H9 (cell line): ENCODE measurements around the gene UBAC2. TPM values are rescaled to one million over a fixed set of nuclear protein-coding genes. Genes with fewer than 3 reads are reported as not detected.

Experiments used
- DNase-seq: peaks from one replicate; pipeline ENCODE4 v3.0.0-alpha.2; 2017
- H2AFZ ChIP-seq: one replicate; pipeline ENCODE4 v1.6.1; 2013; ENCODE audit warnings: mild to moderate bottlenecking, low read length, control low read depth, moderate library complexity
- H2AK5ac ChIP-seq: 2 replicates; pipeline ENCODE4 v1.6.1; 2013; ENCODE audit warnings: low read length, control low read depth, mixed read lengths; ENCODE audit not compliant: insufficient read length
- H2BK120ac ChIP-seq: one replicate; pipeline ENCODE4 v1.6.1; 2013; ENCODE audit warnings: low read depth, mild to moderate bottlenecking, low read length, control low read depth, inconsistent platforms; ENCODE audit not compliant: poor library complexity, severe bottlenecking
- H2BK12ac ChIP-seq: 2 replicates; pipeline ENCODE4 v1.6.1; 2013; ENCODE audit warnings: low read length, control low read depth, mixed read lengths, low read depth; ENCODE audit not compliant: insufficient read length
- H2BK15ac ChIP-seq: 2 replicates; pipeline ENCODE4 v1.6.1; 2013; ENCODE audit warnings: low read depth, low read length, control low read depth
- H2BK20ac ChIP-seq: one replicate; pipeline ENCODE4 v1.6.1; 2013; ENCODE audit warnings: low read depth, mild to moderate bottlenecking, low read length, control low read depth, inconsistent platforms; ENCODE audit not compliant: poor library complexity, severe bottlenecking
- H2BK5ac ChIP-seq: 2 replicates; pipeline ENCODE4 v1.6.1; 2013; ENCODE audit warnings: low read length, control low read depth, mixed read lengths; ENCODE audit not compliant: insufficient read length
- H3K14ac ChIP-seq: 2 replicates; pipeline ENCODE4 v1.6.1; 2013; ENCODE audit warnings: low read length, control low read depth; ENCODE audit not compliant: insufficient read depth
- H3K18ac ChIP-seq: 2 replicates; pipeline ENCODE4 v1.6.1; 2013; ENCODE audit warnings: low read depth, mild to moderate bottlenecking, mixed read lengths, low read length, control low read depth; ENCODE audit not compliant: insufficient read length
- H3K23ac ChIP-seq: 2 replicates; pipeline ENCODE4 v1.6.1; 2013; ENCODE audit warnings: low read length, control low read depth, mixed read lengths, low read depth; ENCODE audit not compliant: insufficient read length
- H3K23me2 ChIP-seq: 2 replicates; pipeline ENCODE4 v1.6.1; 2013; ENCODE audit warnings: low read depth, mild to moderate bottlenecking, mixed read lengths, low read length, control low read depth; ENCODE audit not compliant: insufficient read length, poor library complexity, severe bottlenecking
- H3K27ac ChIP-seq: 2 replicates; pipeline ENCODE4 v1.5.1; 2013; ENCODE audit warnings: low read length, control low read depth, mixed read lengths, low read depth; ENCODE audit not compliant: insufficient read length
- H3K27me3 ChIP-seq: 2 replicates; pipeline ENCODE4 v1.6.1; 2013; ENCODE audit warnings: low read length, control low read depth, inconsistent platforms; ENCODE audit not compliant: insufficient read depth
- H3K4ac ChIP-seq: 2 replicates; pipeline ENCODE4 v1.6.1; 2013; ENCODE audit warnings: low read depth, mild to moderate bottlenecking, control low read depth, inconsistent platforms, low read length, moderate library complexity
- H3K4me1 ChIP-seq: 2 replicates; pipeline ENCODE4 v1.6.1; 2013; ENCODE audit warnings: low read length, control low read depth, inconsistent platforms; ENCODE audit not compliant: insufficient read depth
- H3K4me2 ChIP-seq: 2 replicates; pipeline ENCODE4 v1.6.1; 2013; ENCODE audit warnings: low read length, control low read depth, mixed read lengths; ENCODE audit not compliant: insufficient read length, insufficient read depth
- H3K56ac ChIP-seq: 2 replicates; pipeline ENCODE4 v1.6.1; 2013; ENCODE audit warnings: low read depth, mild to moderate bottlenecking, mixed read lengths, low read length, control low read depth; ENCODE audit not compliant: insufficient read length
- H3K79me1 ChIP-seq: 2 replicates; pipeline ENCODE4 v1.6.1; 2013; ENCODE audit warnings: low read depth, mild to moderate bottlenecking, moderate library complexity, low read length, control low read depth, inconsistent platforms; ENCODE audit not compliant: insufficient read depth, poor library complexity, severe bottlenecking
- H3K79me2 ChIP-seq: 2 replicates; pipeline ENCODE4 v1.6.1; 2013; ENCODE audit warnings: low read length, control low read depth, inconsistent platforms; ENCODE audit not compliant: insufficient read depth
- H3K9ac ChIP-seq: 2 replicates; pipeline ENCODE4 v1.6.1; 2013; ENCODE audit warnings: low read length, control low read depth, mixed read lengths; ENCODE audit not compliant: insufficient read length; ENCODE audit errors: extremely low read depth
- H3K9me3 ChIP-seq: one replicate; pipeline ENCODE4 v1.6.1; 2013; ENCODE audit warnings: low read depth, low read length, inconsistent platforms; ENCODE audit not compliant: control insufficient read depth
- H3T11ph ChIP-seq: one replicate; pipeline ENCODE4 v1.6.1; 2013; ENCODE audit warnings: mild to moderate bottlenecking, low read length, control low read depth, inconsistent platforms
- H4K20me1 ChIP-seq: one replicate; pipeline ENCODE4 v1.6.1; 2013; ENCODE audit not compliant: control insufficient read depth, insufficient read length, insufficient read depth
- H4K5ac ChIP-seq: 2 replicates; pipeline ENCODE4 v1.6.1; 2013; ENCODE audit warnings: low read depth, mild to moderate bottlenecking, mixed read lengths, low read length, control low read depth; ENCODE audit not compliant: insufficient read length
- H4K8ac ChIP-seq: replicated peaks from 2 replicates; pipeline ENCODE4 v1.6.1; 2013; ENCODE audit warnings: low read length, control low read depth, mixed read lengths, low read depth; ENCODE audit not compliant: insufficient read length
- H4K91ac ChIP-seq: 2 replicates; pipeline ENCODE4 v1.6.1; 2013; ENCODE audit warnings: low read depth, mild to moderate bottlenecking, moderate library complexity, mixed read lengths, low read length, control low read depth; ENCODE audit not compliant: insufficient read length
- H3K27ac Mint-ChIP-seq, 3 experiments: 2 replicates in 2 of 3; 3 replicates in 1 of 3; pipeline ENCODE4 v1.8.0; 2020 to 2021; ENCODE audit warnings: mixed read lengths in 3 of 3, mild to moderate bottlenecking in 1 of 3, moderate library complexity in 1 of 3
- H3K27me3 Mint-ChIP-seq: 2 replicates; pipeline ENCODE4 v1.8.0; 2021; ENCODE audit warnings: low read depth, mild to moderate bottlenecking, moderate library complexity, mixed read lengths
- H3K36me3 Mint-ChIP-seq, 3 experiments: 2 replicates in 2 of 3; 3 replicates in 1 of 3; pipeline ENCODE4 v1.8.0; 2020 to 2021; ENCODE audit warnings: low read depth in 3 of 3, mixed read lengths in 3 of 3; ENCODE audit not compliant: insufficient read depth in 1 of 3
- H3K4me1 Mint-ChIP-seq, 2 experiments: 2 replicates each; pipeline ENCODE4 v1.8.0; 2020; ENCODE audit warnings: mixed read lengths in 2 of 2
- H3K4me3 Mint-ChIP-seq, 2 experiments: 2 replicates in 1 of 2; 3 replicates in 1 of 2; pipeline ENCODE4 v1.8.0; 2020 to 2021; ENCODE audit warnings: mild to moderate bottlenecking in 2 of 2, mixed read lengths in 2 of 2, moderate library complexity in 1 of 2
- H3K9me3 Mint-ChIP-seq, 2 experiments: 2 replicates in 1 of 2; 3 replicates in 1 of 2; pipeline ENCODE4 v1.8.0; 2020; ENCODE audit warnings: mild to moderate bottlenecking in 2 of 2, mixed read lengths in 2 of 2, moderate library complexity in 1 of 2
- WGBS: extraction: QIAGEN DNeasy Blood & Tissue Kit; methylation state at CpG from one replicate; pipeline ENCODE4 v1.1.7; 2013; ENCODE audit warnings: missing lambda C conversion rate, low lambda C conversion rate, mixed read lengths; ENCODE audit not compliant: insufficient read length; ENCODE audit errors: extremely low coverage; 5-methylcytosine and 5-hydroxymethylcytosine counted together
- long read RNA-seq: library from polyadenylated mRNA; unstranded; transcript quantifications from one replicate; pipeline ENCODE4 v2.0.0, GENCODE V29; 2020
- total RNA-seq: library from RNA; stranded (reverse); gene quantifications from 2 replicates; pipeline ENCODE4 v1.2.1, GENCODE V29; 2021
- TF ChIP-seq, protein P1 (sequence below): fragments of 200-600 bp; sonication (generic); conservative IDR thresholded peaks from 3 replicates; pipeline ENCODE4 v1.8.0; 2021; ENCODE audit warnings: antibody characterized with exemption, mild to moderate bottlenecking

The UBAC2 gene, protein sequence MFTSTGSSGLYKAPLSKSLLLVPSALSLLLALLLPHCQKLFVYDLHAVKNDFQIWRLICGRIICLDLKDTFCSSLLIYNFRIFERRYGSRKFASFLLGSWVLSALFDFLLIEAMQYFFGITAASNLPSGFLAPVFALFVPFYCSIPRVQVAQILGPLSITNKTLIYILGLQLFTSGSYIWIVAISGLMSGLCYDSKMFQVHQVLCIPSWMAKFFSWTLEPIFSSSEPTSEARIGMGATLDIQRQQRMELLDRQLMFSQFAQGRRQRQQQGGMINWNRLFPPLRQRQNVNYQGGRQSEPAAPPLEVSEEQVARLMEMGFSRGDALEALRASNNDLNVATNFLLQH
- total RNA-seq: 51.7 and 52.3 TPM in 2 replicates
- long read RNA-seq, transcript UBAC2-203 (9 exons, 1,375 nt): major isoform, 618 of 766 reads
- long read RNA-seq, partial matches to known transcripts: 30 of 766 reads
- long read RNA-seq, other reads (novel, unspliced or antisense): 117 of 766 reads

DNA sequence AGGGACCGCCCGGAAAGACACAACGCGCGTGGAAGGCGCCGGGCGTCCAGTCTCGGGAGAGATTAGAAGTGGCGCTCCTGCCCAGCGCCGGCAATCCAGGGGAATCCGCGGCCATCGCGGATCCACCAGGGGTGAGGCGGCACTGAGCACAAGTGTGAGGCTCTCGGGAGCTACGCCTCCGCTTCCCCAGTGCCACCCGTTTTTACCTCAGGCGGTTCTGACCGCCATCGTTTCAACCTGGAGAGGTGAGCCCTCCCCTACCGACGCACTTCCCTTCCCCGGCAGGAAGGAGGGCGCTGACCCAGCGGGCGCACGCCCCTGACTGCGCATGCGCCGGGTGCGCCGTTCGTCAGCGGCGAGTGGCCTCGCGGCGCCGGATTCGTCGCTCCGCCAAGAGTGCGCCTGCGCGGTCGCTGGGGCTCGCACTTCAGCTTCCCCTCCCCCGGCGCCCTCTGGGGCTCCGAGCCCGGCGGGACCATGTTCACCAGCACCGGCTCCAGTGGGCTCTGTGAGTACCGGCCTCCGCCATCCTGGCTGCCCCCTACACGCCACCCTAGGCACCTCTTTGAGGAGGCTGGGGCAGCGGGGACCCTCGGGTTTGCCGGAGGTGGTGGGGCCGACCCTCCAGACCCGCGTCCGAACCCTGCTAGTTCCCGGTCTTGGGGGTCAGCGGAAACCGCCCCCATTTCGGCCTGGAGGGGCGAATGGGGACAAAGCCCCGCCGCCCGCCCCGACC lies at the start of gene UBAC2:
UBAC2 (plus strand) TSS at position 423 of the 736 bp plus-strand sequence; CDS start at position 478, 55 bp downstream.
- H3K79me2 ChIP-seq: peaks cover 23% of the 10 kb centered on the region; the same call in 1 of the 2 replicates

More for the DNA sequence above, at the start of gene UBAC2:
- peak within 1 kb of the TSS; percentile 86 to 91 for H3K4me3 Mint-ChIP-seq
- Histone ChIP-seq H3T11ph (no peak within 1 kb of the TSS), H2AFZ (no peak within 1 kb of the TSS), H3K4me1 (peaks cover 5% of the 10 kb centered on the region), H2BK120ac (peak within 1 kb of the TSS; percentile 77), H3K56ac (no peak within 1 kb of the TSS), H4K20me1 (no peaks in the 10 kb centered on the region), H3K27ac (peak within 1 kb of the TSS; percentile 29), H3K79me1 (peaks cover 7% of the 10 kb centered on the region), H3K9ac (peak within 1 kb of the TSS; percentile 87), H2BK12ac (no peak within 1 kb of the TSS), H3K27me3 (no peaks in the 10 kb centered on the region), H2BK5ac (no peak within 1 kb of the TSS), H3K4ac (peak within 1 kb of the TSS; percentile 51), H4K91ac (peak within 1 kb of the TSS; percentile 75), H2AK5ac (no peak within 1 kb of the TSS), H2BK15ac (no peak within 1 kb of the TSS), H4K5ac (peak within 1 kb of the TSS; percentile 14), H3K23ac (no peak within 1 kb of the TSS), H2BK20ac (no peak within 1 kb of the TSS), H3K14ac (peak within 1 kb of the TSS; percentile 94), H3K9me3 (no peaks in the 10 kb centered on the region), H4K8ac (no peak within 1 kb of the TSS), H3K18ac (peak within 1 kb of the TSS; percentile 55), H3K23me2 (peaks cover 6% of the 10 kb centered on the region), H3K4me2 (peak within 1 kb of the TSS; percentile 81)
- H3K27ac Mint-ChIP-seq: peak within 1 kb of the TSS; percentile 97 to 99 (median 98)
- WGBS: no CpG with 5 or more reads among the region's 76 CpGs
- H3K4me1 Mint-ChIP-seq: peaks cover 31 to 36% of the 10 kb centered on the region in 2 experiments
- no peaks in the 10 kb centered on the region for H3K9me3 Mint-ChIP-seq
- peak; percentile 94 for DNase-seq
- no peaks in the 10 kb centered on the region; the same call in 1 of the 2 replicates for H3K27me3 Mint-ChIP-seq
- TF ChIP-seq, protein P1, sequence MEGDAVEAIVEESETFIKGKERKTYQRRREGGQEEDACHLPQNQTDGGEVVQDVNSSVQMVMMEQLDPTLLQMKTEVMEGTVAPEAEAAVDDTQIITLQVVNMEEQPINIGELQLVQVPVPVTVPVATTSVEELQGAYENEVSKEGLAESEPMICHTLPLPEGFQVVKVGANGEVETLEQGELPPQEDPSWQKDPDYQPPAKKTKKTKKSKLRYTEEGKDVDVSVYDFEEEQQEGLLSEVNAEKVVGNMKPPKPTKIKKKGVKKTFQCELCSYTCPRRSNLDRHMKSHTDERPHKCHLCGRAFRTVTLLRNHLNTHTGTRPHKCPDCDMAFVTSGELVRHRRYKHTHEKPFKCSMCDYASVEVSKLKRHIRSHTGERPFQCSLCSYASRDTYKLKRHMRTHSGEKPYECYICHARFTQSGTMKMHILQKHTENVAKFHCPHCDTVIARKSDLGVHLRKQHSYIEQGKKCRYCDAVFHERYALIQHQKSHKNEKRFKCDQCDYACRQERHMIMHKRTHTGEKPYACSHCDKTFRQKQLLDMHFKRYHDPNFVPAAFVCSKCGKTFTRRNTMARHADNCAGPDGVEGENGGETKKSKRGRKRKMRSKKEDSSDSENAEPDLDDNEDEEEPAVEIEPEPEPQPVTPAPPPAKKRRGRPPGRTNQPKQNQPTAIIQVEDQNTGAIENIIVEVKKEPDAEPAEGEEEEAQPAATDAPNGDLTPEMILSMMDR: no peak
- peaks cover 8 to 11% (median 9%) of the 10 kb centered on the region in 3 experiments; a peak in 6 of 7 replicates for H3K36me3 Mint-ChIP-seq
